ENCODE results near the gene COX5A.

DNA sequence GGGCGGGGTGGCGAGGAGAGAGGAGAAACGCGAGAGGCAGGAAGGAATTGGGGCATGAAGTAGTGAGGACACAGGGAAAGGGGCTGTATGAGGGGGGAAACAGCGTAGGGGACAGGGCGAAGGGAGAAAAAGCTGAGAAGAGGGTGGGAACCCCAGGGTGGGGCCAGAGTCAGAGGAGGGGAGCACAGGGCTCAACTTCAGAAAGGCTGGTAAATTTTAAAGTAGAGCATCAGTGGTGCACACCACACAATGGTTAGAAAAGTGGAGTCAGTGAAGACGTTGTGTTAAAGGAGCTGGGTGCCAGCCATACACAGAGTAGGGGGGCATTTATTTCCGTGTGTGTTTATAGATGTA is 21.7 kb upstream of the COX5A start:
- TF ChIP-seq POLR2A (IDR thresholded peaks at IDR 0.05; ENCODE audit: low read length) (no peak), GATA1 (IDR thresholded peaks at IDR 0.05; ENCODE audit: low read depth, low read length) (no peak)

Measured in erythroblast (primary cell).